Epidermal melanocyte (primary cell): ENCODE results near the gene ADPRHL1.

Source experiments
- DNase-seq: peaks from one replicate; pipeline ENCODE4 v3.0.0; 2011; ENCODE audit warnings: low spot score; ENCODE audit not compliant: insufficient read length

Gene ADPRHL1

GRCh38 chr13:113351514-113352026 is 101.7 kb downstream of the ADPRHL1 start:
- DNase-seq = no peak

GRCh38 chr13:113350938-113351335 is 102.4 kb downstream of the ADPRHL1 start:
- no peak for DNase-seq

- DNase-seq = no peak
Observed at GRCh38 chr13:113350065-113350937, 103.0 kb downstream of the ADPRHL1 start.
